Lung (tissue), 16 donors: ENCODE measurements around the gene ZNF334. TPM values are rescaled to one million over a fixed set of nuclear protein-coding genes. Genes with fewer than 3 reads are reported as not detected.

Source experiments
- ATAC-seq: fragments of 200-7000 bp; cut with Tn5 transposase; one replicate; pipeline ENCODE4 v1.9.1; 2020; ENCODE audit warnings: moderate number of reproducible peaks; ENCODE audit not compliant: insufficient read depth, low FRiP score
- DNase-seq, 3 donors: peaks; one replicate each; pipeline ENCODE4 v3.0.0-alpha.2; 2013 to 2017
- H3K27ac ChIP-seq, 2 donors: one replicate each; pipeline ENCODE4 v1.5.1; 2013; ENCODE audit warnings: mild to moderate bottlenecking in 2 of 2, moderate library complexity in 2 of 2, control low read depth in 1 of 2, inconsistent platforms in 1 of 2, low read depth in 1 of 2, low read length in 1 of 2
- H3K27me3 ChIP-seq, 3 donors: one replicate each; pipeline ENCODE4 v1.5.1; 2013; ENCODE audit warnings: low read length in 2 of 3; ENCODE audit not compliant: control insufficient read depth in 3 of 3, insufficient read depth in 3 of 3
- H3K36me3 ChIP-seq, 4 donors: one replicate each; pipeline ENCODE4 v1.5.1; 2013; ENCODE audit warnings: low read length in 4 of 4, mild to moderate bottlenecking in 1 of 4, moderate library complexity in 1 of 4; ENCODE audit not compliant: control insufficient read depth in 4 of 4, insufficient read depth in 4 of 4
- H3K4me1 ChIP-seq, 5 donors: one replicate each; pipeline ENCODE4 v1.5.1; 2013; ENCODE audit warnings: low read length in 5 of 5, mild to moderate bottlenecking in 2 of 5, moderate library complexity in 1 of 5; ENCODE audit not compliant: control insufficient read depth in 5 of 5, insufficient read depth in 5 of 5
- H3K4me3 ChIP-seq: one replicate; pipeline ENCODE4 v1.5.1; 2013; ENCODE audit warnings: mild to moderate bottlenecking, control low read depth, moderate library complexity
- H3K9ac ChIP-seq, 2 donors: one replicate each; pipeline ENCODE4 v1.5.1; 2013; ENCODE audit warnings: low read length in 2 of 2, control low read depth in 1 of 2; ENCODE audit not compliant: insufficient read depth in 1 of 2
- H3K9me3 ChIP-seq, 4 donors: one replicate each; pipeline ENCODE4 v1.5.1; 2013; ENCODE audit warnings: low read length in 3 of 4, mild to moderate bottlenecking in 1 of 4, moderate library complexity in 1 of 4; ENCODE audit not compliant: control insufficient read depth in 4 of 4, insufficient read depth in 3 of 4
- CTCF ChIP-seq: IDR thresholded peaks from 2 replicates; pipeline ENCODE4 v1.5.1; 2012; ENCODE audit warnings: mild to moderate bottlenecking; ENCODE audit errors: control extremely low read depth, extremely low read depth
- WGBS, 2 donors: extraction: QIAGEN DNeasy Blood & Tissue Kit; methylation state at CpG; one replicate each; pipeline ENCODE4 v1.1.7; 2013; 5-methylcytosine and 5-hydroxymethylcytosine counted together
- long read RNA-seq, 5 donors: transcript quantifications; one replicate each; lab custom pipeline, GENCODE V29; 2026
- polyA plus RNA-seq, 2 donors: library from polyadenylated mRNA; stranded (reverse); fragments of 200-250 nt; gene quantifications; one replicate each; pipeline ENCODE4 v1.2.1, GENCODE V29; 2013
- total RNA-seq, 2 donors: library from RNA; depleted of rRNA in 1 of 2; stranded (reverse); fragments of >200 nt in 1 of 2; gene quantifications; one replicate each; pipeline ENCODE4 v1.2.1, GENCODE V29; 2014 to 2021
- donor health status: control.
- donor health status: control.
- donor health status: Bipolar disorder and iron deficiency.
- donor health status: healthy.
- donor health status: DM: yes; HTN: yes; CAD: no.

ZNF334 gene
- total RNA-seq = 10 to 100 TPM in 1 of 2 donors, 1 to 10 TPM in 1; 7.0 to 25.3 TPM
- polyA plus RNA-seq = 1 to 10 TPM; 1.4 to 3.7 TPM
- long read RNA-seq, donor 1, partial matches to known transcripts = 0 of 6 reads
- long read RNA-seq, donor 1, other reads (novel, unspliced or antisense) = 0 of 6 reads
- long read RNA-seq, donor 2, partial matches to known transcripts = 0 of 4 reads
- long read RNA-seq, donor 2, other reads (novel, unspliced or antisense) = 0 of 4 reads
- long read RNA-seq, donor 3, partial matches to known transcripts = 0 of 1 reads
- long read RNA-seq, donor 3, other reads (novel, unspliced or antisense) = 0 of 1 reads
- long read RNA-seq, donor 4, partial matches to known transcripts = 0 of 2 reads
- long read RNA-seq, donor 4, other reads (novel, unspliced or antisense) = 0 of 2 reads
- long read RNA-seq, donor 5, partial matches to known transcripts = 0 of 1 reads
- long read RNA-seq, donor 5, other reads (novel, unspliced or antisense) = 0 of 1 reads

- peak within 1 kb of the TSS; percentile 65 for H3K4me3 ChIP-seq
- H3K4me1 ChIP-seq = peaks cover 0 to 5% (median 4%) of the 10 kb centered on the region in 5 donors
- WGBS, 2 donors = 3 to 4% methylated on average over 49 of the region's 49 CpGs
- peaks cover 0 to 2% (median 0%) of the 10 kb centered on the region in 4 donors for H3K9me3 ChIP-seq
- H3K9ac ChIP-seq = peak within 1 kb of the TSS; percentile 50 to 69
- DNase-seq (peak; percentile 79 to 87 (median 86)), ATAC-seq (peak; percentile 91)
- peaks cover 0 to 3% (median 0%) of the 10 kb centered on the region in 4 donors for H3K36me3 ChIP-seq
- H3K27me3 ChIP-seq = peaks cover 3 to 12% (median 10%) of the 10 kb centered on the region in 3 donors
- H3K27ac ChIP-seq = peak within 1 kb of the TSS; percentile 69 to 81
- TF ChIP-seq CTCF = no peak
Measured at GRCh38 chr20:46512943-46513844, at the start of gene ZNF334. Gene ZNF334 (minus strand): TSS chr20:46513559. CDS start chr20:46512102, 1,457 bp downstream.

GRCh38 chr20:46562373-46563169 is 49.2 kb upstream of the ZNF334 start:
- no peaks in the 10 kb centered on the region for H3K27me3 ChIP-seq
- H3K4me1 ChIP-seq = peaks cover 0 to 30% (median 0%) of the 10 kb centered on the region in 5 donors
- peak overlapping the region; percentile 34 to 55 for H3K27ac ChIP-seq
- H3K9me3 ChIP-seq = no peaks in the 10 kb centered on the region
- 18% methylated on average over 19 of the region's 19 CpGs for WGBS, 2 donors
- DNase-seq (peak; percentile 85 to 93 (median 90)), ATAC-seq (peak; percentile 87)
- no peaks in the 10 kb centered on the region for H3K36me3 ChIP-seq
- H3K4me3 ChIP-seq = no peak overlapping the region
- peak; percentile 58 for TF ChIP-seq CTCF
- H3K9ac ChIP-seq = peak overlapping the region in 1 of 2 donors; percentile 16

GRCh38 chr20:46562009-46562372 is 48.6 kb upstream of the ZNF334 start:
- H3K9ac ChIP-seq = peak overlapping the region in 1 of 2 donors; percentile 16
- no peaks in the 10 kb centered on the region for H3K36me3 ChIP-seq
- H3K9me3 ChIP-seq = no peaks in the 10 kb centered on the region
- H3K27me3 ChIP-seq = no peaks in the 10 kb centered on the region
- DNase-seq = no peak
- peak overlapping the region; percentile 34 to 55 for H3K27ac ChIP-seq
- no peak overlapping the region for H3K4me3 ChIP-seq
- whole genome bisulfite sequencing, 2 donors = 44 to 50% methylated on average over 5 of the region's 5 CpGs
- H3K4me1 ChIP-seq = peaks cover 0 to 25% (median 0%) of the 10 kb centered on the region in 5 donors
- no peak for ATAC-seq
- TF ChIP-seq CTCF = no peak
